HG02642 (cell line): ENCODE data around the gene RNF215.
A peak's percentile ranks its signal among the peaks of the same experiment; 100 is the strongest.

Experiments
- ATAC-seq: cut with Tn5 transposase; IDR thresholded peaks from one replicate; pipeline ENCODE4 v1.9.1; 2021; ENCODE audit warnings: mild to moderate bottlenecking; ENCODE audit not compliant: unreplicated experiment, poor library complexity

Gene RNF215

DNA sequence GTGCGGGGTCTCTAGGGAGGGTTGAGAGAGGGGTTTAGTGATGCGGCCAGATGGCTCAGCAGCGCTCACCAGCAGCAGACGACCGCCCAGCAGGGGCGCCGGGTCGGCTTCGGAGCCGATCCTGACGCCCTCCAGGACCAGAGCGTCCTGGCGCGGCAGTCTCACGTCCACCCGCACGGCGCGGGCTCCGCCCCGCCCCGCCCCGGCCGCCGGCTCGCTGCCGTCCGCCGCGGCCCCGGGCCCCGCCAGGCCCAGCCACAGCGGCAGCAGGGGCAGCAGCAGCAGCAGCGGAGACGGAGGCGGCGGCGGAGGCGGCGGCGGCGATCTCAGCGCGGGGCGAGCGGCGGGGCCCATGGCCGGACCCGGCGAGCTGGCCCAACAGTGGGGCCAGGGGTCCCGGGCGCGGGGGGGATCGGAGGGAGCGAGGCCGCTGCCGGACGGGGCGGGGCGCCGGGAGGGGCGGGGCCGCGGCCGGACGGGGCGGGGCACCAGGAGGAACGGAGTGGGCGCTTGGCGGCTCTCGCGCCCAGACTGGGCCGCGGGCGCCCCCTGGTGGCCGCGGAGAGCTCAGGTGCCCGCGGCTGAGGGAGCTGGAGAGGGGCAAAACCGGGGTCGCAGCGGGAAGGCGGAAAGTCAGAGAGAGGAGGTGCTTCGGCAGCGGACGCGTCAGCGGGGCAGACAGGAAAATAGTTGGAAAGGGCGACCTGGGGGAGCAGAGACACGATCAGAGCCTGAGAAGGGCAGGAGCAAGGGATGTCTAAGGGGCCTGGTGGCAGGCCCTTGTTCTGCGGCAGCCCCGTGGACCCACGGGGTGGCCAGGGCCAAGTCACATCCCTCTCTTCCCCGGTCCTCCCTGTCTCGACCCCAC, at the start of gene RNF215:
Gene RNF215, minus strand, starts transcription at position 452 of the 868 bp plus-strand sequence. Its CDS starts 98 bp downstream, at position 354.
- peak; percentile 81 for ATAC-seq

DNA sequence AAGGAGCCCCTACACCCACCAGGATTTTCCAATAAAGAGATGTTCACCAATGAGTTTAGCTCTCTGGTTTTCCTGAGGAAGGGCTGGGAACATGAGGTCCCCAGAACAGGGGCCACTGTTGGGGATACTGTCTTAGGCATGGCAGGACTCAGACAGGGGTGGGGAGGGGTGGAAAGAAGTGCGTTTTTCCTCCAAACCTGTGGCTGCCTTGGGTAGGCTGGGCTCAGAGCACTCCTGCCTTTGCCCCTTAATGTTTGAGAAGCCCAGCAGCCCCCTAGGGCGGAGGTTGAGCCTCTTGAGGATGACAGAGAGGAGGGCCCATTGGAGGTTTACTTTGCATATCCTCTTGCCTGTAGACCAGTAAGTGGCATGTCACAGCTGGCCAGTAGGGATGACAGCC, 49.0 kb upstream of the RNF215 start:
- ATAC-seq: no peak

DNA sequence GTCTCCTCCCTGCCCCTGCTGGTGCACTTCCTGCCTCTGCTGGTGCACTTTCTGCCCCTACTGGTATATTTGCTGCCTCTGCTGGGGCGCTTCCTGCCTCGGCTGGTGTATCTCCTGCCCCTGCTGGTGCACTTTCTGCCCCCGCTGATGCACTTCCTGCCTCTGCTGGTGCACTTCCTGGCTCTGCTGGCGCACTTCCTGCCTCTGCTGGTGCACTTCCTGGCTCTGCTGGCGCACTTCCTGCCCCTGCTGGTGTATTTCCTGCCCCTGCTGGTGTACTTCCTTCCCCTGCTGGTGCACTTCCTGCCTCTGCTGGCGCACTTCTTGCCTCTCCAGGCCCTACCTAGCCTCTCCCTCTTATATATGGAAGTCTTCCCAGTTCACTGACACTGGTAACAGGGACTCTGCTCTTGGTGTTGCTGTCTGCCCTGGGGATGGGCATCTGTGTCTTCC, 48.5 kb upstream of the RNF215 start:
- no peak for ATAC-seq

DNA sequence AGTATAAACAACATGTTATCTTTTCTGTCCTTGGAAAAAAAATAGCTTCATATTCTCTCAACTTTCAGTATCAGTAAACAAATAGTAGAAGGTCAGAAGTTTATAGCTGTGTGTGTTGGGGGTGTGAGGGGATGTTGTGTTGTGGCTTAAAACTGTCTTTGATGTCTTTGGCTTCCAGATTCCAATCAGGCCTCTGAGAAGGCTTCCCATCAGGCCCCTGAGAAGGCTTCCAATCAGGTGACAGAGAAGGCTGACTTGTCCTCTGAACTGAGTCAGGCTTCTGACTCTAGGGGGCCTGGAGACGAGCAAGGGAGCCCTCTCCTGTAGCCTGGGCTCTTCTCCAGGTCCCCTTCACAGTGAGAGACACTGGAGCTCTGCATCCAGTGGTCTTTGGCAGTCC, 47.6 kb upstream of the RNF215 start:
- ATAC-seq: no peak

DNA sequence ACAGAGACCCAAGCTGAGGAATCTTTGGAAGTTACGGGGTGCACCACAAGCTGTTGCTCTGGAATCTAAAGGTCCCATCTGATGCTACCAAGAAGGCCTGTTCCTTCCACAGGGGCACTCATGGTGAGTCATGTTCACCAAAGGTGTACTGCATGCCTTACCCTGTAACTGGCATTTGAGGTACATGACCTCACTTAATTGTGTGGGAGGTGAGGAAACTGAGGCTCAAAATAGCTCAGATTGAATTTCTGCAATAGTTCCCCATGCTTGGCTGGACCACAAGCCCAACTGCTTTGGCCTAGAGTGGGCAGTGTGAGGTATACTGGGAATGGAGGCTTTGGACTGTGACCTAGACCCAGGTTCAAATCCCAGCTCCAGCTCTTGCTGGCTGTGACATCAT, 46.6 kb upstream of the RNF215 start:
- ATAC-seq: no peak

DNA sequence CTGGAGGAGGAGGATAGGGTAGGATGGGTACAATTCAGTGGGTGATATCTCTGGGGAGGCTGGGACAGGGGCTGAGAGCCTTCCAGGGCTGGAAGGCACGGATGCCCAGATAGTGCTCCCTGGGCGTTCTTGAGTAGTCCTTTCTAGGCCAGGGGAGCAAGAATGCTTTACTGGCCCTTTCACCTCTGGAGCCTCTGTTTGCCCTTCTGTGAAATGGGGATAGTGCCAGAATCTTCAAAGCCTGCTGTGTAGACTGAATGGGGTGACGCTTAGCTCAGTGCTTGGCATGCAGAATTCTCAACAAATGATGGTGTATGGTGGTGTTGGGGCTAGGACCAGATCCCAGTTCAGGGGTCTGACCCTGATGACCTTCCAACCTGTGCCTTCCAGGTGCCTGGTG, 46.0 kb upstream of the RNF215 start:
- ATAC-seq: no peak

DNA sequence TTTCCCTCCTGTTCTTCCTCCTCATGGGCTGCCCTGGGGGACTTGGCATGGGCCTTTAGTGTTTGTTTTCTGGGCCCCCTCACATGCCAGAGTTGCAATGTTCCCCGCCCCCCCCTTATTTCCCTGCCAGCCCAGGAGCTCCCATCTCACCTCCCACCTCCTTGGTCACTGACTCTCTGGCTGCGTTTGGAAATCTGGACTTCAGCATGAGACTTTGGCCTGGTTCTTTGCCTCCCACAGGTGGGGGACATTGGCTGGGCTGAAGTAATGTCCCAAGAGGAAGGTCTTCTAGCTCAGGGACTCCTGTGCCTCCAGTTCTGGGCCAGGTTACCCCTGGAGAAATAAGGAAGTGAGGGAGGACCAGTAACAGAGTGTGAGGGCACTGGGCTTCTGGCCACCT, 45.3 kb upstream of the RNF215 start:
- ATAC-seq: no peak

DNA sequence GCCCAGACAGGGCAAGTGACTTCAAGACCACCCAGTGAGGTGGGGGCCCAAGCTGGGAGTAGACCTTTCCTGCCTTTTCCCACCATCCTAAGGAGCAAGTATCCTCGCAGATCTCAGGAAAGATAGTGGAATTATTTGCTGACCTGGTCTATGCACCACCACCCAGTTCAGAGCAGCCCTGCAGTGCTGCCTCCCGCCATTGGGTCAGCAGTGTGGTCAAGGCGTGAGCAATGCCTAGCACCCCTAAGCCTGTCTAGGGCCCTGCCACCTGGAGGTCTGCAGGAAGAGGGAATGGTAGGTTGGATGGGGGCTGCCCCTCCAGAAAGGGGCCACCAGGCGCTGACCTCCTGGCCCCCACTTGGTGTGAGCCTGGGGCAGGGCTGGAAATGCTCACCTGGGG, 44.9 kb upstream of the RNF215 start:
- ATAC-seq: no peak

DNA sequence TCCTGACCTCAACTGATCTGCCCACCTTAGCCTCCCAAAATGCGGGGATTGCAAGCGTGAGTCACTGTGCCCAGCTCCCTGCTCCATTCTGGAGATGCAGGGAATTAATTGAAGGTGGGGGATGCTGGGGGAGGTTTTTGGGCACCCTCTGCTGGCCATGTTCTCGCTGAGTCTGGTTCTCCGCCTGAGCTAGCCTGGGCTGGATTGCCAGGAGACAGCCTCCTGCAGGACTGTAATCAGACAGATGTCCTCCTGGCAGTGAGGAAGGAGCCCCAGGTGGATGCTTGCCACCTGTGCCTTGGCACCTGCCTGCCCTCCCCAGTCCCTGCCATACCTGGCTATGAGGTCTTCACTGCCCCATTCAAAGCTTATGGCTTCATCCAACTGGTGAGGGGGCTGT, 43.7 kb upstream of the RNF215 start:
- ATAC-seq: no peak

DNA sequence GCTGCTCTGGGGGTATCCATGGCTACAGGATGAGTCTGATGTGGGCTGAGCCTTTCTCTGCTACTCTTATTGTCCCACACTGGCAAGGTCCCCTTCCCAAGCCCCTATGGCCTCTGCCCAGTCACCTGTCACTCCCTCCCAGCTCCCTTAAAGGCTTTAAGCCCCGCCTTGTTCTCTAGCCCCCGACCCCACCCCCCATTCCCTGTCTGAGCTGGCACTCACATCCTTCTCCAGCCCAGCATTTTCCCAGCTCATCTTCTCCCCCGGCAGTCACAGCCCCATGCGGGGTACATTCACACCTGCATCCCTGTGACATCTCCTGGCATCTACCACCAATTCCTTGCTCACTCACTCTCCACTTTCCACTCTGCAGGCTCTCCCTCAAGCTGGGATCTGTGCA, 42.7 kb upstream of the RNF215 start:
- ATAC-seq: no peak

DNA sequence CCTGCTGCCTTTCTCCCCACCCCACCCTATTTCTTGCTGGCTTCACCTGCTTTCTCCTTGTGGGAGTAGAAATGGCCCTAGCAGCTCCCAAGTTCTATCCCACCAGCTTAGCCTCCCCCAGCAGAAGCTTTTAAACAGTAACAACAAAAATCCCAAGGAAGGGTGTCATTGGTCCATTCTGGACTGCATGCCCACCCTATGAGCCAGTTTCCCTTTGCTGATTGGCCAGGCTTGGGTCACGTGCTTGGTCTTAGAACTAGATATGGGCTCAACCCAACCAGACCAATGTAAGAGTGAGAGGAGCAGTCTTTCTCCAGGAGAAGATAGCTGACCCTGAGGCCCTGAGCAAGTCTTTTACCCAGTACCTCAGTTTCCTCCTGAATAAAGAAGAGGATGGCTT, 40.7 kb upstream of the RNF215 start:
- no peak for ATAC-seq

DNA sequence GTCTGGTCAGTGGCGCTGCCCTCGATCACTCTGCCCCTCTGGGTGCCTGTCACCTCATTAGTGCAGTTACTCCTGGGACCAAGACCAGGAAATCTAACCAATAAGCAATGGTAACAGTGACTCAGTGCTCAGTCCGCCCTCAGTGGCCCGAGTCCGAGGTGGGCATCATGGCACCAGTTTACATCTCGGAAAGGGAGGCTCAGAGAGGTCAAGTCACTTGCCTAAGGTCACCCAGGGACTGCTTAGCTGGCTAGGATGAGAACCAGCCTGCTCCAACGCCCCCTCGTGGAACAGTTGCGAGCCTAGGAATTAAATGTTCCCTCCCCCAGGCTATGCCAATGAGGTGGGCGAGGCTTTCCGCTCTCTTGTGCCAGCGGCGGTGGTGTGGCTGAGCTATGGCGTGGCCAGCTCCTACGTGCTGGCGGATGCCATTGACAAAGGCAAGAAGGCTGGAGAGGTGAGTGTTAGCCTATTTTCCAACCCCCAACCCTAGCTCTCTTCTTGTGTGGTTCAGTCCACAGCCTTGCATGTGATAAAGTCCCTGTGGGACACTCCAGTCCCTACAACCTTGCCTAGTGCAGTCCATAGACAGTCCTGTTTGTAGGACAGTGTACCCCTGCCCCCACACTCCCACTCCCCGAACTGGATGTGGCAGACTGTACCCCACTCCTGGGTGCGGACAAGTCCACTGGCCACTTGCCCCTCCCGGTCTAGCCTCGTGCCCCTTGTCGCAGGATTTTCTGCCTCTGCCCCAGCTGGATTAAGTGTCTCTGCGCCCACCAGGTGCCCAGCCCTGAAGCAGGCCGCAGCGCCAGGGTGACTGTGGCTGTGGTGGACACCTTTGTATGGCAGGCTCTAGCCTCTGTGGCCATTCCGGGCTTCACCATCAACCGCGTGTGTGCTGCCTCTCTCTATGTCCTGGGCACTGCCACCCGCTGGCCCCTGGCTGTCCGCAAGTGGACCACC, 39.5 kb upstream of the RNF215 start:
- ATAC-seq: no peak

DNA sequence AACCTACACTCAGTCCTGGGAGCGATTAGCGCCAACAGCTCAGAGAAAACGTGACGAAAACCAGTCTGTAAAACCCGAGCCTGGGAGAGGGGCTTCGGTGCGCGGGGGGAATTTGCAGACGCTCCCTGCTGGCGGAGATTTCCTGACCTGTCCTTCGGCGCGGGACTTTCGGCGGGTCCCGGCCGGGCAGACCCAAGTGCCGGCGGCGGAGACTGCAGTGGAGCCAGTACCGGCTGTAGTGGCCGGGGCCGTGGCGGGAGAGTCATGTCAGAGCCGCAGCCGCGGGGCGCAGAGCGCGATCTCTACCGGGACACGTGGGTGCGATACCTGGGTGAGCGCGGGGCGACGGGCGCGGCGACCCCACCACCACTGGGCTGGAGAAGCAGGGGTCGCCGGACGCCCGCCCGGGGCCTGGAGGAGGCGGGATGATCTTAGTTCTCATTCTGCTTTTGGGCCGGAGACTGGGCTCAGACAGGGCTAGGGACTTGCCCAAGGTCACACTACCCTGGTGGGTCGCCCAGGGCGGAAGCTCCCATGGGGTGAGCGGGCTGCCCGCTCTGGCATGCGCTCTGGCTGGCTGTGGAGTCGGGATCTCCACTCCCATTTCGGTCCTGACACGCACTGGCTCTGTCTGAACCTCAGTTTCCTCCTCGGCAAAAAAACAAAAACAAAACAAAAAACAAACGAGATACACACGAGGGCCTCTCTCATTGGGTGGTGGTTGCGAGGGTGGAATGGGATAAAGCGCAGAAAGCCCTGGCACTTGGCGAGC, 38.6 kb upstream of the RNF215 start, which contains the start of gene MTFP1:
Gene MTFP1, plus strand, starts transcription at position 153 of the 772 bp plus-strand sequence. Its CDS starts 112 bp downstream, at position 265.
- ATAC-seq: no peak

DNA sequence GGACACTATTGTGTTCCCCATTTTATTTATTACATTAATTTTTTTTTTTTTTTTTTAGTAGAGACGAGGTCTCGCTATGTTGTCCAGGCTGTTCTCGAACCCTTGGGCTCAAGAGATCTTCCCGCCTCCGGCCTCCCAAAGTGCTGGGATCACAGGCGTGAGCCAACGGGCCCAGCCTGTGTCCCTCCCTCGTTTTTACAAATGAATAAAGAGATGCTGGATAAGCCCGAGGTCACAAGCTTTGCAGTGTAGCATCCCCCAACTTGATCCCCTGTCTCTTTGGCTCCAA, 38.1 kb upstream of the RNF215 start:
- no peak for ATAC-seq

DNA sequence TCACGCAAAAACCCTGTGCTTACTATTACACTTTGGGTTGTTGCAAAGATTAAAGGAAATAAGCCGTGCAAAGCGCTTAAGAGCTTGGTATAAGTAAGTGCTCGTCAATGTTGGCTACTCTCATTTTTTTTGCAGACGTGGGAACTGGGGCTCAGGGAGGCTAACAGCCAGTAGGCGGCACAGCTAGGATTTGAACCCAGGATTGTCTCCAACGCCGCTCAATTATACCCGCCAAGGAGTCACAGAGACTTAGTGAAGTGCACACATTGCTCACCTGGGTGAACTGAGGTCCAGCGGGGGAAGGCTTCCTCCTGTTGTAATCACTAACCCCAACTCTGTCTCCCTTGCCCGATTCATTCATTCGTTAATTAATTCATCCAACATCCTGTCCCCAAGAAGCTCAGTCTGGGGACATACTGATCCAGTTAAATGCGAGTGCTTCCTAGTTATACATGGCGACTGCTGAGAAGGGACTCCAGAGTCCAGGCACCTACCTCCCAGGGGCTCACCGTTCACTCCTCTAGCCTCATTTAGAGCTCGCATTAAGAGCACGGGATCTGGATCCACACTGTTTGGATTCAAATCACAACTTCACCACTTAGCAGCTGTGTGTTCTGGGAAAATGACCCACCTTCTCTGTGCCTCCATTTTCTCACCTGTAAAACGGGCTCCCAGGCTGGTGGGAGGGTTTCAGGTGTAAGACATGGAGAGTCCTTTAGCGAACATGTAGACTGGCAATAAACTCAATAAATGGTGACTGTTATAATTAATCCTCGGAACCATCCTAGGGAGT, 37.5 kb upstream of the RNF215 start:
- ATAC-seq: no peak

DNA sequence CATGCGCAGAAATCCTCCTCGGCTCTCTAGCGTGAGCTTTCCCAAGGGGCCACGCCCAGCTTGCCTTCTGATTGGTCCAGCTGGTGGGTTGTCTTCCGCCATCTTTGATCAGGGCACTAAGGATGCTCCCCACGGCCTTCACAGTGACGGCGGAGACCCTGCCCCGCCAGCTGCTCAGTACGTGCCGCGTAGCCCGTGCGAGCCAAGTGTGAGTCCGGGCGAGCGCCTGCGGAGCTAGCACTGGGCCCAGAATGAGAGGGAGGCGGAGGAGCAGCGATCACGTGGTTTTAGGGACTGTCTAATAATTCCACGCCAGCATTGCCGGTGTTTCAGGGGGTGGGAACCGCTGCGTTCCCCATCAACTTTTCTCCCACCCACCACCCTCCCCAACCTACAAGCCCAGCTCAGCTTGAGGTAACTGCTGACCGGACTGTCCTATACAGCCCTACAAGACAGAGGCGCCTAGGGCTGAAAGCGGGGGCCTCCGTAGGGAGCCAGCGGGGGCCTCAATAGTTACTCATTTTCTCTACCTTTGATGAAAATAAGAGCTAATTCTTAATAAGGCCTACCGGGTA, 36.8 kb upstream of the RNF215 start:
- ATAC-seq: peak; percentile 85

DNA sequence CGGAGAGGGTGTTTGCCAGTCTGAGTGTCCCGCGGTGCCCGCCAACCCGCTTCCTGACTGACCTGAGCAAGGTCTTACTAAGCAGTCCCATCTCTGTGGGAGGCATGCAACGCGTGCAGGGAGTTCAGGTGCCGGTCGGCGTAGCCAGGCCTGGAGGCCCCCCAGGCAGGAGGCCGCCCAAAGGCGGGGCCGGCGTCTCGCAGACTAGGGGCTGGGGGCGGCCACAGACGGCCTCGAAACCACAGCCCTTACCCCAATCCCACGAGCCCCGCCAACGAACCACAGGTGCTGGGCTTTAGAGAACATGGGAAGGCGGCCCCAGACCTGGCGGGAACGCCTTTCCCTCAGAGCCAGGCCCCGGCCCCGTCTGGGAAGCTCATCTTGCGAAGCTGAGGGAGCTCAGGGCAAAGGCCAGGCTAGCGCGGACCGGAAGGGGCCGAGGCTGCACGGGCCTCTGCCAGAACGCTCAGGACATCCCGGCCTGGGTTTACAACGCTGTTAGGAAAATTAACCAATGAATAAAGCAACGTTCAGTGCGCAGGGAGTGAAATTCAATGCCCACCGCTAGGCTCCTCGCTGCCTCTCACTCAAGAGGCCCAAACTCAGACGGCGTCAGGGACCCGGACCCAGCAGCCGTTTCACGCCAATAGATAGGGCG, 36.2 kb upstream of the RNF215 start:
- ATAC-seq: peak; percentile 36

DNA sequence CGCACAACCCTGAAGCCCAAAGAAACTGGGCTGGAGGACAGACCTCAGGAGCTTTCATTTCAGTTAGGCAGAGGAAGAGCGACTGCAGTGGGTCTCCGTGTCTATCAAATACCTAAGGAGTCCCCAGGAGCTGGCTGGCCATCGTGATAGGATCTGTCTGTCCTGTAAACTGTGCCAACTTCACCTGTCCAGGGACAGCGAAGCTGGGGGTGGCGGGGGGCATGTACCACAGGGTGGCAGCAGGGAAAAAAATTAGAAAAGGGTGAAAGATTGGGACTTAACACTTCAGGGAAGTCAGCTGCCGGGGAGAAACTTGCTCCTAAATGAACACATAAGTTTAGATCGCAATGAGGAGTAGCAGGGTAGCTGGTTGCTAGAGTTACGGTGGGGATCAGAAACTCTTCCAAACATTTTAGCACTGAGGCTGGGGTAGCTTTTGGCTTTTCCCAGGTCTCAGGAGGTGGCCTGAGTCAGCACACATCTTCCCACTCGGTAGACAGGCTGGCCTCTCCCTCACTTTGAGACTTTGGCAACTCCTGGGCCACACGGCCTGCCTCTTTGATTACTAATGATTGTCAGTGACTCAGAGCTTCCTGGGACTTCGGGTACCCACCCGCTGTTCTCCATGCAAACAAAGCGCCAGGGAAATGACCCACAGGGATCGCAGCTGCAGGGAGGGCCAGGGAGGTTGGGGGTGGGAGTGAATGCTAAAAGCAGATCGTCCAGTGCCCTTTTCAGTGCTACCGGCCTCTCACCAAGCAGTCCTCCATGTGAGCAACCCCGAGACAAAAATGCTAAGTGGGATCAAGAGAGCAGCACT, 35.5 kb upstream of the RNF215 start:
- ATAC-seq: no peak
